ENCODE results near the gene CUEDC1. TPM values are rescaled to one million over a fixed set of nuclear protein-coding genes. Genes with fewer than 3 reads are reported as not detected.
A peak's percentile ranks its signal among the peaks of the same experiment; 100 is the strongest.

The CUEDC1 gene
- total and polyA plus RNA-seq, 9 of the 15 experiments (the other 6 are each of a cell fraction or from before 2014, with no cell fraction given): 0.20 to 4.1 (median 1.6) TPM; not detected in 1

DNA sequence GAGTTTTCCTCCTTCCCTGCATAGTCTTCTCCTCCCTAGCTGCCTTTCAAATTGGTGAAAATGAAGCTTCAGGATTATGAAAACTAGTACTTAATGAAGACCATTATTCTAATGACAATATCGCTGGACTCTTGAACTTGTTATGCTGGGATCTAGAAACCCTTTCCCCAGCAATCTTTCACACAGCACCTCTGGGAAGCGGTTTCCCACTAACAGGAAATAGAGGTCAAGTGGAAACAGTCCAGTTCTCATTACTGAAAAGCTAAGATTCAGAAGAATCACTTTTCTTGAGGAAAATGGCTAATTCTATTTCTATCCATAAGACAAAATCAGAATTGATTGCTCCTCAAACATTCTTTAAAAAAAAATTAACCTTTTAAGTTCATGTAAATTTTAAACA is 34.8 kb upstream of the CUEDC1 start:
- no peak overlapping the region for H3K4me2 ChIP-seq (ENCODE audit: insufficient read depth, low read length)
- FAIRE-seq (peak; percentile 46), DNase-seq (ENCODE audit: extremely low read depth in 1 of 4, low spot score in 3 of 4) (no peak), ATAC-seq (no peak)
- H3K9me1 ChIP-seq (ENCODE audit: control insufficient read depth, insufficient read depth, low read length): no peaks in the 10 kb centered on the region
- POLR2A ChIA-PET: interaction anchor here (0.6 to 3.9 kb wide), 11 partner anchors 9 to 139 kb away, joined by 3 to 30 read pairs (median 4); partner anchors contain the start of gene SRSF1
- H2AFZ ChIP-seq (ENCODE audit: low read depth, low read length): no peak overlapping the region
- WGBS (ENCODE audit: insufficient coverage, low coverage, missing lambda C conversion rate): 79% methylated on average over 2 of the region's 2 CpGs
- H3K27me3 ChIP-seq (ENCODE audit: control insufficient read depth in 2 of 2, insufficient read depth in 2 of 2, low read length in 2 of 2): no peaks in the 10 kb centered on the region
- in situ Hi-C loops (cut with MboI): no loop called here
- H3K36me3 ChIP-seq (ENCODE audit: control insufficient read depth, insufficient read depth, low read length): peaks cover 5% of the 10 kb centered on the region; the same call in 2 of the 3 replicates
- intact Hi-C loops (cut with micrococcal nuclease): no loop called here
- CTCF ChIA-PET (ENCODE audit: low intra/inter-chr PET ratio): no interaction called here
- peaks cover 27% of the 10 kb centered on the region for H3K79me2 ChIP-seq (ENCODE audit: control insufficient read depth, insufficient read depth, low read length)
- no peaks in the 10 kb centered on the region for H3K9me3 ChIP-seq (replicated peaks; ENCODE audit: control insufficient read depth, insufficient read depth, low read depth, low read length)
- TF ChIP-seq ZNF561 (CRISPR knock-in tag; conservative IDR thresholded peaks at IDR 0.05): no peak
- TF ChIP-seq, protein P1, sequence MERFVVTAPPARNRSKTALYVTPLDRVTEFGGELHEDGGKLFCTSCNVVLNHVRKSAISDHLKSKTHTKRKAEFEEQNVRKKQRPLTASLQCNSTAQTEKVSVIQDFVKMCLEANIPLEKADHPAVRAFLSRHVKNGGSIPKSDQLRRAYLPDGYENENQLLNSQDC (CRISPR knock-in tag; IDR thresholded peaks at IDR 0.05): no peak
- no peak for TF ChIP-seq CHD2 (IDR thresholded peaks at IDR 0.05; ENCODE audit: low read depth, low read length)
- no peak for TF ChIP-seq HLTF (IDR thresholded peaks at IDR 0.05)
- TF ChIP-seq, protein P2, sequence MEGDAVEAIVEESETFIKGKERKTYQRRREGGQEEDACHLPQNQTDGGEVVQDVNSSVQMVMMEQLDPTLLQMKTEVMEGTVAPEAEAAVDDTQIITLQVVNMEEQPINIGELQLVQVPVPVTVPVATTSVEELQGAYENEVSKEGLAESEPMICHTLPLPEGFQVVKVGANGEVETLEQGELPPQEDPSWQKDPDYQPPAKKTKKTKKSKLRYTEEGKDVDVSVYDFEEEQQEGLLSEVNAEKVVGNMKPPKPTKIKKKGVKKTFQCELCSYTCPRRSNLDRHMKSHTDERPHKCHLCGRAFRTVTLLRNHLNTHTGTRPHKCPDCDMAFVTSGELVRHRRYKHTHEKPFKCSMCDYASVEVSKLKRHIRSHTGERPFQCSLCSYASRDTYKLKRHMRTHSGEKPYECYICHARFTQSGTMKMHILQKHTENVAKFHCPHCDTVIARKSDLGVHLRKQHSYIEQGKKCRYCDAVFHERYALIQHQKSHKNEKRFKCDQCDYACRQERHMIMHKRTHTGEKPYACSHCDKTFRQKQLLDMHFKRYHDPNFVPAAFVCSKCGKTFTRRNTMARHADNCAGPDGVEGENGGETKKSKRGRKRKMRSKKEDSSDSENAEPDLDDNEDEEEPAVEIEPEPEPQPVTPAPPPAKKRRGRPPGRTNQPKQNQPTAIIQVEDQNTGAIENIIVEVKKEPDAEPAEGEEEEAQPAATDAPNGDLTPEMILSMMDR (IDR thresholded peaks at IDR 0.05 in 2 of 3, conservative IDR thresholded peaks at IDR 0.05 in 1 of 3; ENCODE audit: insufficient read depth in 2 of 3, low read depth in 1 of 3, low read length in 3 of 3): no peak
- no peak for TF ChIP-seq ZC3H4 (CRISPR knock-in tag; IDR thresholded peaks at IDR 0.05; ENCODE audit: borderline replicate concordance)
- TF ChIP-seq RHOXF2B (CRISPR knock-in tag; conservative IDR thresholded peaks at IDR 0.05): no peak
- no peak for TF ChIP-seq ZNF76 (CRISPR knock-in tag; IDR thresholded peaks at IDR 0.05; ENCODE audit: borderline replicate concordance)
- H3K9ac ChIP-seq (ENCODE audit: insufficient read depth in 1 of 2, low read depth in 2 of 2, low read length in 2 of 2): no peak overlapping the region
- H3K4me1 ChIP-seq (replicated peaks in 1 of 2; ENCODE audit: control insufficient read depth in 2 of 2, insufficient read depth in 2 of 2, low read length in 2 of 2): peaks cover 14 to 52% of the 10 kb centered on the region in 2 experiments; a peak in 4 of 5 replicates
- H3K4me3 ChIP-seq: no peak overlapping the region
- no peaks in the 10 kb centered on the region; the same call in 1 of the 2 replicates for H4K20me1 ChIP-seq (replicated peaks; ENCODE audit: control insufficient read depth, insufficient read depth, low read length)
- no peak overlapping the region for H3K27ac ChIP-seq (ENCODE audit: extremely low read depth, low read depth, low read length)
- BruUV-seq (replicated peaks): no TSS peak
